ENCODE results near the gene PACSIN2. TPM values are rescaled to one million over a fixed set of nuclear protein-coding genes. Genes with fewer than 3 reads are reported as not detected.

The PACSIN2 gene
- total RNA-seq, 1 donor from 2014 or later: 87.8 TPM

DNA sequence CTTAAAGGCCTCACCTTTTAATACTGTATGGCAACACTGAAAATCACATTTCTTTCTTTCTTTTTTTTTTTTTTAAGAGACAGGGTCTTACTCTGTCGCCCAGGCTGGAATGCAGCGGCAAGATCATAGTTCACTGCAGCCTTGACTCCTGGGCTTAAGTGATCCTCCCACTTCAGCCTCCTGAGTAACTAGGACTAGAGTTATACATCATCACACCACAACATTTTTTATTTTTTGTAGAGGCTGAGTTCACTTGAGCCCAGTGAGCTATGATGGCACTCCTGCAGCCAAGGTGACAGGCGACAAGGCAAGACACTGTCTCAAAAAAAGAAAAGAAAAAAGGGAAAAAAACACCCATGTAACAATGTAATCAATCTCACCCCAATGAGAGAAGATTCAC is 167.8 kb downstream of the PACSIN2 start:
- Histone ChIP-seq H3K27ac (ENCODE audit: low read depth, low read length) (no peak overlapping the region), H3K4me1 (ENCODE audit: insufficient read depth, low read length) (peaks cover 30% of the 10 kb centered on the region), H3K4me3 (ENCODE audit: insufficient read depth, low read depth, low read length) (no peak overlapping the region), H4K20me1 (ENCODE audit: insufficient read depth, low read length) (peaks cover 84% of the 10 kb centered on the region), H3K9me3 (ENCODE audit: insufficient read depth, low read depth, low read length) (no peaks in the 10 kb centered on the region), H2AFZ (ENCODE audit: low read depth, low read length) (no peak overlapping the region), H3K9ac (ENCODE audit: low read length) (no peak overlapping the region), H3K79me2 (ENCODE audit: insufficient read depth, low read length) (peaks cover 62% of the 10 kb centered on the region), H3K4me2 (ENCODE audit: low read length) (no peak overlapping the region), H3K36me3 (ENCODE audit: insufficient read depth, low read length) (peaks cover 11% of the 10 kb centered on the region), H3K27me3 (ENCODE audit: insufficient read depth, low read length) (no peaks in the 10 kb centered on the region)
- no peak overlapping the region for H3K27ac Mint-ChIP-seq (ENCODE audit: unreplicated experiment)
- no peak for FAIRE-seq
- TF ChIP-seq, protein P1, sequence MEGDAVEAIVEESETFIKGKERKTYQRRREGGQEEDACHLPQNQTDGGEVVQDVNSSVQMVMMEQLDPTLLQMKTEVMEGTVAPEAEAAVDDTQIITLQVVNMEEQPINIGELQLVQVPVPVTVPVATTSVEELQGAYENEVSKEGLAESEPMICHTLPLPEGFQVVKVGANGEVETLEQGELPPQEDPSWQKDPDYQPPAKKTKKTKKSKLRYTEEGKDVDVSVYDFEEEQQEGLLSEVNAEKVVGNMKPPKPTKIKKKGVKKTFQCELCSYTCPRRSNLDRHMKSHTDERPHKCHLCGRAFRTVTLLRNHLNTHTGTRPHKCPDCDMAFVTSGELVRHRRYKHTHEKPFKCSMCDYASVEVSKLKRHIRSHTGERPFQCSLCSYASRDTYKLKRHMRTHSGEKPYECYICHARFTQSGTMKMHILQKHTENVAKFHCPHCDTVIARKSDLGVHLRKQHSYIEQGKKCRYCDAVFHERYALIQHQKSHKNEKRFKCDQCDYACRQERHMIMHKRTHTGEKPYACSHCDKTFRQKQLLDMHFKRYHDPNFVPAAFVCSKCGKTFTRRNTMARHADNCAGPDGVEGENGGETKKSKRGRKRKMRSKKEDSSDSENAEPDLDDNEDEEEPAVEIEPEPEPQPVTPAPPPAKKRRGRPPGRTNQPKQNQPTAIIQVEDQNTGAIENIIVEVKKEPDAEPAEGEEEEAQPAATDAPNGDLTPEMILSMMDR (IDR thresholded peaks at IDR 0.05; ENCODE audit: insufficient read depth, low read depth, low read length): no peak
- no peak for TF ChIP-seq EZH2 (IDR thresholded peaks at IDR 0.05; ENCODE audit: insufficient read depth, low read length)
- no peaks in the 10 kb centered on the region for H3K27me3 Mint-ChIP-seq (ENCODE audit: low read depth, unreplicated experiment)
- peaks cover 21% of the 10 kb centered on the region for H3K36me3 Mint-ChIP-seq (ENCODE audit: low read depth, unreplicated experiment)
- H3K4me3 Mint-ChIP-seq (ENCODE audit: unreplicated experiment): no peak overlapping the region
- peaks cover 25% of the 10 kb centered on the region for H3K4me1 Mint-ChIP-seq (ENCODE audit: low read depth, unreplicated experiment)
- no peak for DNase-seq (ENCODE audit: low read depth)
- no peaks in the 10 kb centered on the region for H3K9me3 Mint-ChIP-seq (ENCODE audit: unreplicated experiment)

DNA sequence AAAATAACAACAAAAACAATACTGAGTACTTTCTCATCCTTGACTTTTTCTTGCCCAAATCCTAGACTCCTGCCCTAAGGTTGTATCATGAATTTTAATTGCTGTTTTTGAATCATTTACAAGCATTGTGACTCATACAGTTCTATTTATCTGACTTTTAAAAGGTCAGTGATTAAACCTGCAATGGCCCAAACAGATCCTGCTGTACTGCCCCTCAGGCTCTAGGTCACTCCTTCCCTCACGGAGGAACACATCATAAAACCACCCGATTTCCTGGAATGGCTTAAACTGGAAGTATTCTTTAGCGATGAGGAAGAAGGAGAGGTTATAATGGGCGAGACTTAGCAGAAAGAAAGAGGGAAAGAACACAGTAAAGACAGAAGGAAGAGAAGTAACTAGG is 170.2 kb downstream of the PACSIN2 start:
- DNase-seq (ENCODE audit: low read depth) (no peak), FAIRE-seq (peak; percentile 55)
- no peaks in the 10 kb centered on the region for H3K27me3 ChIP-seq (ENCODE audit: insufficient read depth, low read length)
- Mint-ChIP-seq H3K27ac (ENCODE audit: unreplicated experiment) (no peak overlapping the region), H3K36me3 (ENCODE audit: low read depth, unreplicated experiment) (peaks cover 23% of the 10 kb centered on the region), H3K4me3 (ENCODE audit: unreplicated experiment) (peak overlapping the region; percentile 24), H3K9me3 (ENCODE audit: unreplicated experiment) (no peaks in the 10 kb centered on the region), H3K4me1 (ENCODE audit: low read depth, unreplicated experiment) (peaks cover 30% of the 10 kb centered on the region), H3K27me3 (ENCODE audit: low read depth, unreplicated experiment) (no peaks in the 10 kb centered on the region)
- no peak overlapping the region for H3K4me3 ChIP-seq (ENCODE audit: insufficient read depth, low read depth, low read length)
- H3K9me3 ChIP-seq (ENCODE audit: insufficient read depth, low read depth, low read length): no peaks in the 10 kb centered on the region
- H3K9ac ChIP-seq (ENCODE audit: low read length): peak overlapping the region; percentile 9
- H3K4me2 ChIP-seq (ENCODE audit: low read length): peak overlapping the region; percentile 27
- H2AFZ ChIP-seq (ENCODE audit: low read depth, low read length): no peak overlapping the region
- TF ChIP-seq, protein P1 (IDR thresholded peaks at IDR 0.05; ENCODE audit: insufficient read depth, low read depth, low read length): no peak
- no peak for TF ChIP-seq EZH2 (IDR thresholded peaks at IDR 0.05; ENCODE audit: insufficient read depth, low read length)
- peaks cover 47% of the 10 kb centered on the region for H3K79me2 ChIP-seq (ENCODE audit: insufficient read depth, low read length)
- H4K20me1 ChIP-seq (ENCODE audit: insufficient read depth, low read length): peaks cover 76% of the 10 kb centered on the region
- H3K36me3 ChIP-seq (ENCODE audit: insufficient read depth, low read length): peaks cover 18% of the 10 kb centered on the region
- H3K27ac ChIP-seq (ENCODE audit: low read depth, low read length): peak overlapping the region; percentile 39
- H3K4me1 ChIP-seq (ENCODE audit: insufficient read depth, low read length): peaks cover 37% of the 10 kb centered on the region

DNA sequence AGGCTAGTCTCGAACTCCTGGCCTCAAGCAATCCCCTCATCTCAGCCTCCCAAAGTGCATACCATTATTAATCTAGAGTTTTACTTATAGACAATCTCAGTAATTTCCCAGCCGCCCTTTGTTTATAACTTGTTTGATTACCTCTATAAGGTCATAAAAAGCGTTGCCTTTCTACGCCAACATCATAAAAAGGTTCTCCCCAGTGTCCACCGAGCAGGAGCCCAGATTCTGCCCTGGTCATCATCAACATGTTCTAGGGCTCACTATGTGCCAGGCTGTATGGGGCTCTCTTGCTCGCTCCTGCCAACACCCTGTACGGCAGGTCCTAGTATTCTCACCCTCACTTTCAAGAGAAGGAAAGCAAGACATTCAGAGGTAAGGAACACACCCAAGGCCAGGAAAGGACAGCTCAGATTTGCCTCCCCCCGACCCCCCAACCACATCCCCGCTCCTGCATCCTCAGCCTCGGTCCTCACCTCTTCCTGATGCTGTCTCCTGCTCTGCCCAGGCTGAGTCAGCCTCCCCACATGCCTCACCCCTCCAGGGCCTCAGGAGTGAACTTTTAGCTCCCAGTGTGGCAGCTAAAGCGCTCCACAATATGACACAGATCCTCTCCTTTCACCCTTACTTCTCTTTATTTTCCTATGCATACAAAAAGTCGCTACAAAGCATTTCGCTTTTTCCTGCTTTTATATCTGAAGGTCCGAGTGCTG is 172.1 kb downstream of the PACSIN2 start:
- Histone ChIP-seq H3K9me3 (ENCODE audit: insufficient read depth, low read depth, low read length) (no peaks in the 10 kb centered on the region), H3K79me2 (ENCODE audit: insufficient read depth, low read length) (peaks cover 34% of the 10 kb centered on the region), H4K20me1 (ENCODE audit: insufficient read depth, low read length) (peaks cover 65% of the 10 kb centered on the region), H3K4me1 (ENCODE audit: insufficient read depth, low read length) (peaks cover 27% of the 10 kb centered on the region), H3K27ac (ENCODE audit: low read depth, low read length) (no peak overlapping the region), H3K4me2 (ENCODE audit: low read length) (peak overlapping the region; percentile 20), H3K36me3 (ENCODE audit: insufficient read depth, low read length) (peaks cover 18% of the 10 kb centered on the region), H2AFZ (ENCODE audit: low read depth, low read length) (no peak overlapping the region), H3K4me3 (ENCODE audit: insufficient read depth, low read depth, low read length) (no peak overlapping the region), H3K27me3 (ENCODE audit: insufficient read depth, low read length) (no peaks in the 10 kb centered on the region), H3K9ac (ENCODE audit: low read length) (no peak overlapping the region)
- no peak for TF ChIP-seq EZH2 (IDR thresholded peaks at IDR 0.05; ENCODE audit: insufficient read depth, low read length)
- no peak for DNase-seq (ENCODE audit: low read depth)
- Mint-ChIP-seq H3K9me3 (ENCODE audit: unreplicated experiment) (no peaks in the 10 kb centered on the region), H3K27ac (ENCODE audit: unreplicated experiment) (peak overlapping the region; percentile 41), H3K4me3 (ENCODE audit: unreplicated experiment) (no peak overlapping the region), H3K27me3 (ENCODE audit: low read depth, unreplicated experiment) (no peaks in the 10 kb centered on the region), H3K4me1 (ENCODE audit: low read depth, unreplicated experiment) (peaks cover 22% of the 10 kb centered on the region), H3K36me3 (ENCODE audit: low read depth, unreplicated experiment) (peaks cover 23% of the 10 kb centered on the region)
- FAIRE-seq: no peak

Measured in astrocyte (in vitro differentiated cells and primary cell).